Stimulated activated CD8-positive, alpha-beta memory T cell treated with anti-CD3 and anti-CD28 coated beads, Interleukin-15, amount 100 ng/mL, for 1 hour (primary cell): ENCODE data around the gene MESD.

Experiments
- DNase-seq: peaks from one replicate; pipeline ENCODE4 v3.0.0-alpha.2; 2020; ENCODE audit warnings: low read depth

MESD gene

GRCh38 chr15:80937718-80938117 is 51.9 kb downstream of the MESD start:
- no peak for DNase-seq

GRCh38 chr15:80936288-80937078 is 53.1 kb downstream of the MESD start:
- no peak for DNase-seq

GRCh38 chr15:80934761-80935221 is 54.8 kb downstream of the MESD start:
- DNase-seq = no peak

GRCh38 chr15:80932989-80933388 is 56.6 kb downstream of the MESD start:
- DNase-seq = no peak

GRCh38 chr15:80932513-80932815 is 57.2 kb downstream of the MESD start:
- no peak for DNase-seq

- DNase-seq = no peak
Observed at GRCh38 chr15:80931721-80932512, 57.7 kb downstream of the MESD start.

- DNase-seq = no peak
Observed at GRCh38 chr15:80931191-80931590, 58.4 kb downstream of the MESD start.

GRCh38 chr15:80929689-80930088 is 59.9 kb downstream of the MESD start:
- no peak for DNase-seq

GRCh38 chr15:80929225-80929624 is 60.4 kb downstream of the MESD start:
- no peak for DNase-seq

- no peak for DNase-seq
Observed at GRCh38 chr15:80926126-80926525, 63.5 kb downstream of the MESD start.

GRCh38 chr15:80925597-80926059 is 64.0 kb downstream of the MESD start:
- DNase-seq = no peak

GRCh38 chr15:80924278-80924677 is 65.3 kb downstream of the MESD start:
- no peak for DNase-seq

- no peak for DNase-seq
Observed at GRCh38 chr15:80923668-80924067, 66.0 kb downstream of the MESD start.

- DNase-seq = no peak
Observed at GRCh38 chr15:80921736-80922410, 67.7 kb downstream of the MESD start.

- DNase-seq = no peak
Observed at GRCh38 chr15:80920271-80920699, 69.3 kb downstream of the MESD start.

- DNase-seq = no peak
Observed at GRCh38 chr15:80918196-80918783, 71.3 kb downstream of the MESD start.

- no peak for DNase-seq
Observed at GRCh38 chr15:80916056-80916455, 73.6 kb downstream of the MESD start.

- DNase-seq = no peak
Observed at GRCh38 chr15:80915472-80915871, 74.1 kb downstream of the MESD start.

- DNase-seq = no peak
Observed at GRCh38 chr15:80913541-80913940, 76.1 kb downstream of the MESD start.

- DNase-seq = no peak
Observed at GRCh38 chr15:80912673-80913072, 76.9 kb downstream of the MESD start.

GRCh38 chr15:80911821-80912220 is 77.8 kb downstream of the MESD start:
- DNase-seq = no peak

- DNase-seq = no peak
Observed at GRCh38 chr15:80906159-80906766, 83.4 kb downstream of the MESD start.
